Measurements from ENCODE around the gene MANEA.

DNA sequence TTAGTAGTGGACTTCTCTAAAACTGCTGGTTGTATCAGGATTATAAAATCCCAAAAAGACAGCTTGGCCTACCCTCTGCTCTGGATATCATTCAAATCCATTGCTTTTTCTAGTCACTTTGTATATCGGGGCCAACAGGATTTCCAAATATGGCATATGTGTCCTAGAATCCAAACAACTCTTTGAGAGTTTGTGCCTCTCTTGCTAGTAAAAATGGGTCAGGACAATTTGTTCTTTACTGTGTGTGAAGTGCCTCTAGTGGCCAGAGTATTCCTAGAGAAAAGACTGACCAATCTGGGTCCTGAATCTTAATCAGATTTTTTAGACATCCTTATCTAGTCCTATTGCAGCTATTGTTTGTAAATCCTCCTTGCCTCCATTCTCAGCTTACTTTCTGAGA is 33.5 kb upstream of the MANEA start:
- TF ChIP-seq, protein P1, sequence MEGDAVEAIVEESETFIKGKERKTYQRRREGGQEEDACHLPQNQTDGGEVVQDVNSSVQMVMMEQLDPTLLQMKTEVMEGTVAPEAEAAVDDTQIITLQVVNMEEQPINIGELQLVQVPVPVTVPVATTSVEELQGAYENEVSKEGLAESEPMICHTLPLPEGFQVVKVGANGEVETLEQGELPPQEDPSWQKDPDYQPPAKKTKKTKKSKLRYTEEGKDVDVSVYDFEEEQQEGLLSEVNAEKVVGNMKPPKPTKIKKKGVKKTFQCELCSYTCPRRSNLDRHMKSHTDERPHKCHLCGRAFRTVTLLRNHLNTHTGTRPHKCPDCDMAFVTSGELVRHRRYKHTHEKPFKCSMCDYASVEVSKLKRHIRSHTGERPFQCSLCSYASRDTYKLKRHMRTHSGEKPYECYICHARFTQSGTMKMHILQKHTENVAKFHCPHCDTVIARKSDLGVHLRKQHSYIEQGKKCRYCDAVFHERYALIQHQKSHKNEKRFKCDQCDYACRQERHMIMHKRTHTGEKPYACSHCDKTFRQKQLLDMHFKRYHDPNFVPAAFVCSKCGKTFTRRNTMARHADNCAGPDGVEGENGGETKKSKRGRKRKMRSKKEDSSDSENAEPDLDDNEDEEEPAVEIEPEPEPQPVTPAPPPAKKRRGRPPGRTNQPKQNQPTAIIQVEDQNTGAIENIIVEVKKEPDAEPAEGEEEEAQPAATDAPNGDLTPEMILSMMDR (IDR thresholded peaks at IDR 0.05; ENCODE audit: extremely low read depth in 1 of 2, insufficient read depth in 1 of 2, low read depth in 1 of 2, low read length in 2 of 2): no peak
- no peak for TF ChIP-seq POLR2AphosphoS5 (IDR thresholded peaks at IDR 0.05; ENCODE audit: insufficient read depth, low read depth, low read length)
- TF ChIP-seq POLR2A (IDR thresholded peaks at IDR 0.05; ENCODE audit: low read depth, low read length): no peak
- TF ChIP-seq EZH2 (IDR thresholded peaks at IDR 0.05; ENCODE audit: borderline replicate concordance, low read depth, low read length, severe bottlenecking): no peak
- no peak for TF ChIP-seq JUN (IDR thresholded peaks at IDR 0.05; ENCODE audit: borderline replicate concordance, insufficient read depth, insufficient read length, low read depth)
- no peak for TF ChIP-seq MYC (IDR thresholded peaks at IDR 0.05; ENCODE audit: low read depth, low read length)

Measured in endothelial cell of umbilical vein (primary cell).